NCI-H1694 treated with DMSO at 0.1 percent for 48 hours (cell line): ENCODE measurements around the gene SH3BGR.

Experiments
- DNase-seq: peaks from one replicate; lab custom pipeline; 2025; lab: John Stamatoyannopoulos, UW

The SH3BGR gene

DNA sequence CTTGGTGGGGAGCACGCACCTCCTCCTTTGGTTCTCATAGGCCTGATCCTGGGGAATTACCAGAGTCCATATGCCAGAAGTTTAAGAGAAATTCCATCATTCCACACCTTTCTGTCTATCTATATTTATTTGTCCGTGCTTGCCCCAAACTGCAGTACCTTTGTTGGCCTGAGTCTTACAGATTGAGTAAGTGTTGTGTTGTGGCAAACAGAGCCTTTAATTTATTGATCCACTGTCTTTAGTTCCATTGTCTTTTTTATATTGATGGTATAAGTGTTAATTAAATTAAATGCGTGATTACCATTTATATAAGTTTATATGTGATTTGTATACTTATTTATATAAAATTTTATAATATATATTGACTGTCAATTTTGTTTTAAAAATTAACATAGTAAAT lies 4.9 kb downstream of the SH3BGR start:
- no peak for DNase-seq

DNA sequence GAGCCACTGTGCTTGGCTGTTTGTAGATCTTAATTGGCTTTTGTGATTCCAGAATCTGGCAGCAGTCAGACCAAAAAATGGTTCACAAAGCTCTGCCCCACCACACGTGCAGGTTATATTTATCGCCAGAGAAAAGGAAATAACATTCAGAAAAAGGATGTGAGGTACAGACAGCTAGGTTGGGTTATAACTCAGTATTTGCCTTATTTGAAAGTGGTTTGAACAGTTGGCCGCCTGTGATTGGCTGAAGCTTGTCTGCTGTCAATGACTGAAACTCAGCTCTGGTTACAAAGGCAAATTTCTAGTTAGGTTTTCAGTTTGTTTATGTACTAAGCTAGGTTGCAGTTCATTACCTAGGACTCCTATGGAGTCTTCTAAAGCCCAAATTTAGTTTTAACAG lies 9.6 kb downstream of the SH3BGR start:
- DNase-seq: no peak

DNA sequence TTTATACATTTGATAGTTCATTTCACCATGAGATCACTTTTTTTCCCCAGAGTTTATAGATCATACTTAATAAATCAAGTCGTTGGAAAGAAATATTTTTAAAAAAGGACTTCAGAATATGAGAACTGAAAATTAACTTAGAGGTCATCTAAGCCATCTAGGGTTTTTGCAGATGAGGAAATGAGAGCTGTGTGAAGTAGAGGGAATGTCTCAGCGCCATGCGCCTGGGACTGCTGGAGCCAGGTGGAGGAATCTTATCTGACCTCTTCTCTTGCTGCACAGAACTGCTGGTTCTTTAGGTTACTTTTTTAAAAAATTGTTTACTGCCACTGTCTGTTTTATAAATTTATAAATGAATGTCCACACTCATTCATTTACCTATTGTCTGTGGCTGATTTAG lies 11.5 kb downstream of the SH3BGR start:
- DNase-seq: no peak

DNA sequence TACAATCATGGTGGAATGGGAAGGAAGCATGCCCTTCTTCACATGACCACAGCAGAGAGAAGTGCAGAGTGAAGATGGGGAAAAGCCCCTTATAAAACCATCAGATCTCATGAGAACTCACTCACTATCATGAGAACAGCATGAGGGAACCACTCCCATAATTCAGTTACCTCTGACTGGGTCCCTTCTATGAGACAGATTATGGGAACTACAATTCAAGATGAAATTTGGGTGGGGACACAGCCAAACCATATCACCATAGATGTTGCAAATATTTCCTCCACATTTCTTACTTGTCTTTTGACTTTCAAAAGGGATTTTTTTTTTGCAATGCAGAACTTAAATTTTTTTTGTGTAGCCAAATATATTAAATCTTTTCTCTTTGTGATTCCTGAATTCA lies 14.8 kb downstream of the SH3BGR start:
- DNase-seq: no peak

DNA sequence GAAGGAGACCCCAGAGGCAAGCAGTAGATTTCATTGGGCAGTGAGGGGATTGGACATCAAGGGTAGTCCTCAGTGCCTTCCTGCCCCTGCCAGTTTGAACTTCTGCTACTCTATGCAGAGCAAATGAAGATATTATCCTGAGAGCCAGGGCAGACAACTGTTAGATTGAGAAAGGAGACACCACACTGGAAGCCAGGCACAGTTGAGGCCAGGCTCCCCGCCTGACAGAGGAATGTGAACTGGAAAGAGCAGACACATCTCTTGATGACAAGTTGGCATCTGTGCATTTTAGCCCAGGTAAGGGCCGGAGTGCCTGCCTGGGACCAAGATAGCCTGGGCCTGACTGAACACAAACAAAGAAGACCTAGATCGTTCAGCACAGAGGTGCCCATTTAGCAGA lies 16.0 kb downstream of the SH3BGR start:
- DNase-seq: no peak

DNA sequence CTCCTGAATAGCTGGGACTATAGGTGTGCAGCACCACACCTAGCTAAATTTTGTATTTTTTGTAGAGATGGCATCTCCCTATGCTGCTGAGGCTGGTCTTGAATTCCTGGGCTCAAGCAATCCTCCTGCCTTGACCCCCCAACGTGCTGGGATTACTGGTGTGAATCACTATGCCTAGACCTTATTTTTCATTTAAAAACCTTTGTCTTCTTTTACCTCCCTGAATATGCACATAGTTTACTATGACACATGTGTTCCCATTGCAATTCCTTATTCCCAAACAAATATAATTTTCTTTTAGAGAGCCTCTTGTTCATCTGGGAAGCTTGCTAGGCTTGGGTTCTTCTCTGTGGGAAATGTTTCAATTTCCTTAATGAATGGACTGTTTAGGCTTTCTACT lies 16.8 kb downstream of the SH3BGR start:
- DNase-seq: no peak

DNA sequence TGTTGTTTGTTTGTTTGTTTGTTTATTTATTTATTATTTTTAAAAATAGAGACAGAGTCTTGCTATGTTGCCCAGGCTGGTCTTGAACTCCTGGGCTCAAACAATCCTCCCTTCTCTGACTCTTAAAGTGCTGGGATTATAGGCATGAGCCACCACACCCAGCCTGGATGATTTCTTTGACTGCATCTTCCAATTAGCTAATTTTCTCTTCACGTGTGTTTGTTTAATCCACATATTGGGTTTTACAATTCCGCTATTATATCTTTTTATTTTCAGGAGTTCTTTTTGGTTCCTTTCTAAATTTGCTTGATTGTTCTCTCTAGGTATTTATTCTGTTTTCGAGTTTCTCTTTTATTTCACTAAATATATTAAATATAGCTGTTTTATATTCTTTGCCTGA lies 19.8 kb downstream of the SH3BGR start:
- no peak for DNase-seq

DNA sequence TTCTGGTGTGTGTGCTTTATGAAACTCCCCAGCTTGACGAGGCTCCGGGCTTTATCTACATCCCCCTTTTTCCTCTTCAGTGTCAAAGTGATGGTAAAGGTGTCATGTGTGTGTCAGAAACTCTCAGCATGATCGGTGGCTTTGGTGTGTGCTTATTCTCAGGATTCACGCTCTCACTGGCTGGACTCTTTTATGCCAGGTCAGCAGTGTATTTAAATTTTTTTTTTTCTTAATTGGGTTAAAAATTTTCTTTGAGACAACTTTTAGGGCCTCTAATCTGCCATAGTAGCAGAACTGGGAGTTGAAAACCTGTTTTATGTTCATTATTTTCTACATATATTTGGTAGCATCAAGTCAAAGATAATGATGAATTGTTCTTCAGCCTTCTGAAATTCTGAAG lies 21.0 kb downstream of the SH3BGR start:
- DNase-seq: no peak

DNA sequence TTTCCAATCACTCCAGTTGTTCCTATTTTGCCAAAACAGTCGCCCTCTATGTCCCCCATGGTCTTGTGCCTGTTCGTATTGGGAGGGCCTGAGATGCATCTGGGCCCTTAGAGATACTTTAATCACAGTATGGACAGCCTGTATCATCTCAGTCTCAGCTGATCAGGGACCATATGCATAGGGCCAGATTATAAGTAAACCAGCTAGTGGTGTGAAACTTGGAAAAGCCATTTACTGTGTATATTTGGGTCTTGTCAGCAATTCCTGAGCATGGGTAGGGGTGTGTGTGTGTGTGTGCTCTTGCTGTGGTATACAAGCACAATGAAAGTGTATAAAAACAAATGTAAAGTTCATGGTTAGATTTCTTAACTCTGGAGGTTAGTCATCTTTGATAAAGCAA lies 22.8 kb downstream of the SH3BGR start:
- no peak for DNase-seq

DNA sequence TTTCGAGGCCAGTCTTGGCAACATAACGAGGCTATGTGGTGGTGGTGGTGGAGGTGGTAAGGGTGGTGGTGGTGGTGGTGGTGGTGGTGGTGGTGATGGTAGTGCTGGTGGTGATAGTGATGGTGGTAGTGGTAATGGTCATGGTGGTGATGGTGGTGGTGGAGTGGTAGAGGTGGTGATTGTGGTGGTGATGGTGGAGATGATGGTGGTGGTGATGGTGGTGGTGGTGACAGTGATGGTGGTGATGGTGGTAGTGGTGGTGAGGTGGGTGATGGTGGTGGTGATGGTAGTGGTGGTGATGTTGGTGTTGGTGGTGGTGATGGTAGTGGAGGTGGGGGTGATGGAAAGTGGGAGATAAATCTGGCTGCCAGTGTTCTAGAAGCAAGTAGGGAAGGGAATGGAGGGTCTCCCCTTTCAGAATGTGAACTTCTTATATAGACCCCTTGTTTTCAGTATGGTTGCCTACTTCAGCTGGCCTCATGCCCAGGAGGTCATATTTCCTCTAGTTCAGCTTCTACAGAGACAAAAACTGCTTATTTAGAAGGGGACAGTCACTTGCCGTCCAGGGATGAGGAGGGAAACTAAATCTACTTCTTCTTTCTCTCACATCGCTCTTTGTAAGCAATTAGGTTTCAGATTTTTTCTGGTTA lies 27.5 kb downstream of the SH3BGR start:
- DNase-seq: no peak

DNA sequence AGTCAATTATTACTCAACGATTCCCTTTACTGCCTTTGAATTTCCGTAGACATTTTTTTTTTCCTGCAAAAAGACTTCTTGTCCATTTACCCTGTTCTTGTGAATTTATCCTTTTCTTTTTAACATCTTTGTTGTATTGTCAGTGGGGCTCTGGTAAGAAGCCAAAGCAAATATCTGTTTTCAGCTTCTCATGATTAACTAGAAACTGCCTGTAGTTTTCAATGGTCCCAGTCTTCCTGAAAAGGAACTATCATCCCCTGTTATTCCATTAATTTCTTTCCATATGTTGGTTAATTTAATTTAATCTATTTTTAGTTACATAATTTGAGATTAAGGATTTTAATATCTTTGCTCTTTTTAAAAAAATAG lies 28.0 kb downstream of the SH3BGR start:
- DNase-seq: no peak

DNA sequence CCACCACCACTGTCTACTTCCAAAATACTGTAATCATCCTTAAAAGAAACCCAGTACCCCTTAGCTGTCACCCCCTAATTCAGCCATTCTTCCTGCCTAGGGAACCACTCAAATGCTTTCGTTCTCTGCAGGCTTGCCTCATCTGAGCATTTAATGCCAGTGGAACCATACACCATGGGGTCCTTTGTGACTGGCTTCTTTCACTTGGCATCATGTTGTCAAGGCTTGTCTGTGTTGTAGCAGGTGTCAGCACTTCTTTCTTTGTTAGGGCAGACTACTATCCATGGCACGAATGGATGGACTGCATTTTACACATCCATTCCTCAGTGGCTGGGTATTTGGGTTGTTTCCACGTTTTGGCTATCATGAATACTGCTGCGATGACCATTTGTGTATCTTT lies 28.5 kb downstream of the SH3BGR start:
- DNase-seq: no peak

DNA sequence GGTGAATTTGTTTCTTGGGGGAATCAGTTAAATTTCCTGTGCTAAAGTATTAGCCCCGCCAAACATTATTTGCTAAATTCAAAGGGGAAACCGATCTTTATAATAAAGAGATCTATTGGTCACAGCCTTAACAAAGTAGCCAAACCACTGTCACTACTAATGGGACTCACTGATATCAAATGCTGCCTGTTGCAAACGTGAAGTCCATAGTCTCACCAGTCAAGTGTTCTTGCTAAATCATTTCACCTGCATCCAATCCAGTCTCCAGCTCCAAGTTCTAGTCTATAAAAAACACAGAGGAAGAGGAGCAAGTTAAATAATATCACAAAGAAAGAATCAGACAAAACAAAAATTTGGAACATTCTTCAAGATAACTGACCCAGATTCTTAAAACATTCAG lies 30.1 kb downstream of the SH3BGR start:
- DNase-seq: no peak

DNA sequence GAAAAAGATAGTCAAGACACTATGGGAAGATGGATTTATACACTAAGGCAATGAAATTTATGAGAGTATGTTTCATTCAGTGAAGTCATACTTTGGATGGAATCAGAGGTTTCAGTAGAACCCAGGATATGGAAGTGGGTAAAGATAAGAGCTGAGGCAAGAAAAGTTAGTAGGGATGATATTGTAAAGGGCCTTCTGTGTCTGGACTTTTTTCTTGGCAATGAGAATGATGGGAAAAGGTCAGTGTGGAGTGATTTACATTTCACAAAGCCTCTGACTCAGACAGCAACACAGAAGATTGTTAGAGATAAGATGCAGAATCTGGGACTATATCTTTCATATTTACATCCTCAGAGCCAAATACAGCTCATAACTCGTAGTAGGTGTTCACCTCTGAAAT lies 32.1 kb downstream of the SH3BGR start:
- no peak for DNase-seq

DNA sequence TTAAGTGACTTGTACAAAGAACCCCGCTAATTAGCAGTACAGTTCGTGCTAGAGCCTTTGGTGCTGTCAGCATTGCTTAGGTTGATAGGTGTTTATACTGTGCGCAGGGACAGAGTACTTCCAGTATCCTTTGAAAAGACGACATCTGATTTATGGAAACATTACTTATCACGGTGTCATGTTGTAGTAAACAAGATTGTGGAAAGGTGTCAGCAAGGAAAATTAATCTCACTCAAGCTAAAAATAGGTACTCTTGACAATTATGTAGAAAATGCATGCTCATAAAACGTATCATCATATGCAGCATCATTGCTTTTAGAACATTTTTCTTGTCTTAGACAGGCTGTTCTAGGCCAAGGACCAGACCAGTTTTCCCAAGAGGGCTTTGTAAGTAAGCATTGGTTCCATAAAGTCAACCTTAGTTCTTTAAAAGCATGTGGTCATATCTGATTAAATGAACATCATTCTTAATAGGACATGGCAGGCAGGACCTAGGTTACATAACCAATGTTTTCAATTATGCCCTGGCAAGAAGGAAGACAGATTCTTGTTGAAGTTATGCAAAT lies 33.0 kb downstream of the SH3BGR start:
- DNase-seq: no peak

DNA sequence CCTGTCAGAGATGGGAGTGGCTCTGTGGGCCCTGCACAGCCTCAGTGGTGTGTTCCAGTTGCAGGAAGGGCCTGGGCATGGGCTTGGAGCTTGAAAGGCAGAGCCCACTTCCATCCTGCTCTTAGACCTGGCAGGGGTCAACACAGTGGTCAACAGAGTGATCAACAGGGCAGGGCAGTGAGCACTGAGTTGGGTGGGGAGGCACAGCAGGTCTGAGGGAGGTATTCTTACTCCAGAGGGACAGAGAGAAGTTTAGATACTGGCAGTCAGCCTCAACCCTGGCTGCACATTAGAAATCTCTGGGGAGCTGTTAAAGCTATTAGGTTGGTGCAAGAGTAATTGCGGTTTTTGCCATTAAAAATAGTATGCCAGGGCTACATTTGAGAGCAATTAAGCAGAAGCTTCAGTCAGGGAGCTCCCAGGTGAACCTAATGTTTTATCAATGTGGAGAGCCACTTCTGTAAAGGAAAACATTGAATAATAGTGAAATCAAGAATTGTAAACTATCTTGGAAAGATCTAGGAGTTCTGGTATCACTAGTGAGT lies 37.7 kb downstream of the SH3BGR start:
- peak; percentile 15 for DNase-seq

DNA sequence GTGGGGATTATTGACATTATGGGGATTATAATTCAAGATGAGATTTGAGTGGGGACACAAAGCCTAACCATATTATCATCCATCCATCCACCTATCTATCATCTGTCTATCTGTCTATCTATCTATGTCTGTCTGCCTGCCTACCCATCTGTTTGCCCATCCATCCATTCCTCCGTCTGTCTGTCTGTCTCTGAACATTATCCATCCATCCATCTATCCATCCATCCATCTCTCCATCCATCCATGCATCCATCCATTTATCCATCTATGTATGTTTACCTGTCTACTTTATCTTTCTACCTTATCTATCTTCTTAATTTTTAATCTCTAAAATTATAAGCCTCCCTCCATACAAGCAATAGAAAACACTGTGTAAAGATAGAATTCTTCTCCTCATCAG lies 47.4 kb downstream of the SH3BGR start:
- DNase-seq: no peak

DNA sequence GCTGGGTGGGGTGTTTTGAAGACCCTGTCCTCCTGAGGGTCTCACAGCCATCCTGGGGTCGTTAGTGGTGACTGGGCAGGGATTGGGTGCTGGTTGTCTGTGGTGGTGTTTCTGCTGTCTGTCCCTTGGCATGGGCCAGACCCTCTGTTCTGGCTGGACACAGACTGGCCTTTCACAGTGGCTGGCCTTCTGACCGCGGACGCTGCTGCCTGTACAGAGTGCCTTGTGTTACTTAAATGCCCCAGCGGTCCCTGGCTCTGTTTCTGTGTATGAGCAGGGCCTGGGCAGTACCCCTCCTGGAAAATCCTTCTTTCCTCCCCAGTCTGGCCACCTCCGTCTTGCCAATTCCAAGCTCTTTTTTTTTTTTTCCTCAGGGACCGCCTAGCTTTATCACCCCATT lies 50.9 kb downstream of the SH3BGR start:
- DNase-seq: no peak

DNA sequence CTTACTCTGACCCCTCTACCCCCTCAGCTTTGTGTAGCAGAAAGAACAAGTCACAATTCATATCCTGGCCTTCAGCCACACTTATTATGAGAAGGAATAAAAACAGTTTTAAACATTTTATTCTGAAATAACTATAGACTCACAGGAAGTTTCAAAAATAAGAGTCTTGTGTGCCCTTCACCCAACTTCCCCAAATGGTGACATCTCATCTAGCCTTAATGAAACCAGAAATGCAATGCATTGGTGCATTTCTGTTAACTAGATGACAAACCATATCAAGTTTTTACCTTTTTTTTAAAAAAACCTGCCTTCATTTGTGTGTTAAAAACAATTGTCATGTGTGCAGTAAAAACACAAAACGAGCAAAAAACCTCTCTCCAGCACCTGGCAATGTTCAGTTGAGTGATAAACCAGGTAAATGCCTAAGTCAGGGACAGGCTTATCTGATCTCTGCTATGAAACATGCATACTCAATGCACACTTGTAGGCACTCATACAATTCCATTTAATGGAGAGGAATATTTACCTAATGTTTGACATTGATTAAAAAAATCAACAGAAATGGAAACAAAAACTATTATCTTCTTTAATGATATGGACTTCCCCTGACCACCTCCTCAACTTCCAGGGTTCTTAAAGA lies 51.5 kb downstream of the SH3BGR start:
- DNase-seq: no peak

DNA sequence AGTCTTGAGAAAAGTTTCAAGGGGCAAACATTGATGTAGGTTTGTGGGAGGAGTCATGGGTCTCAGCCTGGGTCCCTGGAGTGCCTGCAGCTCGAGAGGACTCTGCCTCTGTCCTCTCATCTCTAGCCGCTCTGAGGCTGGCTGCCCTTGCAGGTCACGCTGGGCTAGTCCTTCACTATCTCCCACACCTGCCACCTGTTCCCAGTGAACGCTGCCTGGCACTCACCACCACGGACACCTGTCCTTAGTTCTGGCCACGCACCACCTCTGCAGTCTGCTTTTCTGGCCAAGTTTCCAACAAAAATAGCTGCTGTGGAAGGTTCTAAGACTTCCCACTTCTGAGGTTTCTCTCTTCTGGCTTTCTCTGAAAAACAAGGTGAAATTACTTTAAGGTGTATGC lies 52.5 kb downstream of the SH3BGR start:
- DNase-seq: no peak

DNA sequence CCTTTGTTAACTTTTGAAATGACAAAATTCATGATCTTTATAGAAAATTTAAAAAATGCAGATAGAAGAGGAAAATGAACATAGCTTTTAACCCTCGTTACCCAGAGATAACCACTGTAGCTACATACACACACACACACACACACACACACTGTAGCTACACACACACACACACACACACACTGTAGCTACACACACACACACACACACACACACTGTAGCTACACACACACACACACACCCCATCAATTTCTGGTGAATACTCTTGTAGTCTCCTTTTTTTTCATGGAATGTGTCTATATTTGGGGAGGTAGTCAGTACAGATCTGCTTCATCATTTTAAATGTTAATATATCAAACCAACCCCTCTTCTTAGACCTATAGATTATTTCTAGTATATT lies 58.5 kb downstream of the SH3BGR start:
- DNase-seq: no peak

DNA sequence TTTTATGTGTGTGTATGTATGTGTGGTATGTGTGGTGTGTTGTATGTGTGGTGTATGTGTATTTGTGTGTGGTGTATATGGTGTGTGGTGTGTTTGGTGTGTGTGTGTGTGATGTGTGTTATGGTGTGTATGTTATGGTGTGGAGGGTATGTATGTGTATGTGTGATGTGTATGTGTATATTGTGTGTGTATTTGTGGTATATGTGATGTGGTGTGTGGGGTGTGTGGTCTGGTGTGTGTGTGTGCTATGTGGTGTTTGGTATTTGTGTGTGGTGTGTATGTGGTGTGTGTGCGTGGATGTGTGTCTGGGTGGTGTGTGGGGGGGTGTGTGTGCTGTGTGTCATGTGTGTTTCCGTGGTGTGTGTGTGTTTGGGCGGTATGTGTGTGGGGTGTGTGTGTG lies 59.3 kb downstream of the SH3BGR start:
- DNase-seq: no peak

DNA sequence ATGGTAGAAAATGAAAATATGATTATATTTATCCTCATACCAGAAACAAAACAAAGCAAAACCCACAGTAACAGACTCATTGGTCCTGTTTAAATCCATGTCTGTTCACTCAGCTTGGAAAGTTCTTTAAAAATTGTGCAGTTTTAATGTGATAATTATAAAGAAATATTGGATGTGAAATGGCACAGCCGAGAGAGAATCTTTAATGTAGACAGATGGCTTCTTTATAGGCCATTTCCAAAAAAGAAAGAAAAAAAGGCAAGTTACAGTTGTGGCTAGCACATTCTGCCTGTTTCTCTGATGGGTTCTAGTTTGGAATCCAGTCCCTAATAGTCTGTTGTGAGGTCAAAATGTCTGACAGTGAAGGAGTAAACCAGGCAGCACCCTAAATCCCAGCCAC lies 62.0 kb downstream of the SH3BGR start:
- no peak for DNase-seq
